ENCODE measurements around the gene PPM1M. TPM values are rescaled to one million over a fixed set of nuclear protein-coding genes. Genes with fewer than 3 reads are reported as not detected.

Gene PPM1M
- total RNA-seq, 1 donor from 2014 or later = 44.6 TPM

- Mint-ChIP-seq H3K36me3 (ENCODE audit: low read depth) (peaks cover 27% of the 10 kb centered on the region), H3K27ac (no peak overlapping the region), H3K4me1 (peaks cover 18% of the 10 kb centered on the region), H3K9me3 (no peaks in the 10 kb centered on the region), H3K4me3 (no peak overlapping the region), H3K27me3 (no peaks in the 10 kb centered on the region)
- ATAC-seq (ENCODE audit: low read depth) (no peak), DNase-seq (no peak)
- CTCF ChIA-PET = interaction anchor here (0.9 to 15.8 kb wide), 2 partner anchors 41 to 65 kb away, joined by 3 to 248 read pairs; no protein-coding TSS in a partner anchor
- POLR2A ChIA-PET = interaction anchor here (0.6 to 1.6 kb wide), 6 partner anchors 10 to 75 kb away, joined by 3 to 6 read pairs (median 4); partner anchors contain the start of gene GLYCTK
- TF ChIP-seq CTCF (IDR thresholded peaks at IDR 0.05) = no peak
- intact Hi-C loops (cut with micrococcal nuclease) = no loop called here
Observed at GRCh38 chr3:52297242-52298148, 51.9 kb downstream of the PPM1M start.

- ChIA-PET POLR2A (interaction anchor here (0.6 to 1.6 kb wide), 4 partner anchors 11 to 20 kb away, joined by 3 to 4 read pairs (median 4); partner anchors contain the start of gene GLYCTK), CTCF (interaction anchor here (15.8 kb wide), 1 partner anchor 40 kb away, joined by 248 read pairs; no protein-coding TSS in a partner anchor)
- H3K27me3 Mint-ChIP-seq = no peaks in the 10 kb centered on the region
- no peaks in the 10 kb centered on the region for H3K9me3 Mint-ChIP-seq
- no peak for TF ChIP-seq CTCF (IDR thresholded peaks at IDR 0.05)
- no peak overlapping the region for H3K27ac Mint-ChIP-seq
- DNase-seq (no peak), ATAC-seq (ENCODE audit: low read depth) (no peak)
- peaks cover 21% of the 10 kb centered on the region for H3K36me3 Mint-ChIP-seq (ENCODE audit: low read depth)
- H3K4me1 Mint-ChIP-seq = peaks cover 18% of the 10 kb centered on the region
- no peak overlapping the region for H3K4me3 Mint-ChIP-seq
- intact Hi-C loops (cut with micrococcal nuclease) = no loop called here
Observed at GRCh38 chr3:52298149-52299098, 52.9 kb downstream of the PPM1M start.

- ChIA-PET POLR2A (interaction anchor here (0.6 to 1.4 kb wide), 2 partner anchors 12 to 19 kb away, joined by 4 read pairs; partner anchors contain the start of gene GLYCTK), CTCF (interaction anchor here (1.6 to 15.8 kb wide), 2 partner anchors 8 to 39 kb away, joined by 5 to 248 read pairs; no protein-coding TSS in a partner anchor)
- no peaks in the 10 kb centered on the region for H3K27me3 Mint-ChIP-seq
- no peak overlapping the region for H3K4me3 Mint-ChIP-seq
- no peak overlapping the region for H3K27ac Mint-ChIP-seq
- H3K9me3 Mint-ChIP-seq = no peaks in the 10 kb centered on the region
- DNase-seq (no peak), ATAC-seq (ENCODE audit: low read depth) (no peak)
- intact Hi-C loops (cut with micrococcal nuclease) = no loop called here
- H3K36me3 Mint-ChIP-seq (ENCODE audit: low read depth) = peaks cover 18% of the 10 kb centered on the region
- H3K4me1 Mint-ChIP-seq = peaks cover 18% of the 10 kb centered on the region
- no peak for TF ChIP-seq CTCF (IDR thresholded peaks at IDR 0.05)
Observed at GRCh38 chr3:52299247-52299878, 53.8 kb downstream of the PPM1M start.

Other genes with a start within 250 kb of the PPM1M start
- gene RPL29, start 249.9 kb upstream of the PPM1M start, total RNA-seq = 1,884 and 2,140 TPM in 2 replicates
- gene DUSP7, start 189.2 kb upstream of the PPM1M start, total RNA-seq = 3.7 and 4.3 TPM in 2 replicates
- 2.3 and 2.4 TPM in 2 replicates for gene POC1A, start 91.3 kb upstream of the PPM1M start, total RNA-seq
- gene ALAS1, start 47.6 kb upstream of the PPM1M start, total RNA-seq = 25.9 and 27.6 TPM in 2 replicates
- gene TLR9, start 20.1 kb upstream of the PPM1M start, total RNA-seq = 10.4 and 11.4 TPM in 2 replicates
- gene TWF2, start 6.6 kb upstream of the PPM1M start, total RNA-seq = 74.1 and 76.7 TPM in 2 replicates
- gene WDR82, start 32.9 kb downstream of the PPM1M start, total RNA-seq = 84.1 and 86.4 TPM in 2 replicates
- 28.2 and 33.5 TPM in 2 replicates for gene GLYCTK, start 42.1 kb downstream of the PPM1M start, total RNA-seq
- gene DNAH1, start 70.6 kb downstream of the PPM1M start, total RNA-seq = 22.8 and 25.8 TPM in 2 replicates
- 98.7 and 105 TPM in 2 replicates for gene BAP1, start 164.2 kb downstream of the PPM1M start, total RNA-seq
- gene PHF7, start 164.9 kb downstream of the PPM1M start, total RNA-seq = 6.4 and 7.5 TPM in 2 replicates
- not detected in 2 replicates for gene SEMA3G, start 199.3 kb downstream of the PPM1M start, total RNA-seq
- 0.32 TPM in 1 of 2 replicates, not detected in the other for gene TNNC1, start 208.3 kb downstream of the PPM1M start, total RNA-seq
- 79.6 and 89.5 TPM in 2 replicates for gene NISCH, start 209.8 kb downstream of the PPM1M start, total RNA-seq
- 0.64 and 0.71 TPM in 2 replicates for gene STAB1, start 249.6 kb downstream of the PPM1M start, total RNA-seq

Measured in activated B cell treated with CpG ODN at 0.5 μM for 24 hours (primary cell).